Epithelial cell of proximal tubule (primary cell): Measurements from ENCODE around the gene MSMO1. TPM values are rescaled to one million over a fixed set of nuclear protein-coding genes. Genes with fewer than 3 reads are reported as not detected.

Experiments
- DNase-seq: peaks from one replicate; pipeline ENCODE4 v3.0.0-alpha.2; 2011; ENCODE audit warnings: low read depth
- H3K4me3 ChIP-seq: 2 replicates; pipeline ENCODE4 v1.5.1; 2011; ENCODE audit warnings: low read depth, mild to moderate bottlenecking, low read length
- total RNA-seq: library from RNA; depleted of rRNA; stranded (reverse); fragments of >200 nt; gene quantifications from 2 replicates; pipeline ENCODE4 v1.2.3, GENCODE V29; 2015
- TF ChIP-seq, protein P1 (sequence below): conservative IDR thresholded peaks from 2 replicates; pipeline ENCODE4 v1.5.1; 2012; ENCODE audit warnings: low read depth, mild to moderate bottlenecking, low read length

The MSMO1 gene
- total RNA-seq, 1 donor from 2014 or later, result 96.7 TPM

DNA sequence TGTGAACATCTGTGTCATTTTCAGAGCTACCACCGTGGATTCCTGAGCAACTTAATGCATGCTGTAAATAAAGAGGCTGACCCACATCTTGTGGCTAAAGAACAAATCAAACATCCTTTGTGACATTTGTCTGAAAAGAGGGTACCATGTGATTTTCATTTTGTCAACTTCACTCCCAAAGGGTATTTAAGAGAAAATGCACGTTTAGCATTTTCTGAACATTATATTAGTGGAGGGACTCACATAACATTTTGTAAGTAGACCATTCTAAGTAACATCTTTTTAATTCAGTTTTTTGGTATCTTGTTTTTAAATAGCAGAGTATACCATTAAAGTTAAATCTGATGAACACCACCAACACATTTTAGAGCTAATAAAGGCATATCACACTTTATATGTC lies 34.3 kb downstream of the MSMO1 start:
- H3K4me3 ChIP-seq, result no peak overlapping the region
- TF ChIP-seq, protein P1, sequence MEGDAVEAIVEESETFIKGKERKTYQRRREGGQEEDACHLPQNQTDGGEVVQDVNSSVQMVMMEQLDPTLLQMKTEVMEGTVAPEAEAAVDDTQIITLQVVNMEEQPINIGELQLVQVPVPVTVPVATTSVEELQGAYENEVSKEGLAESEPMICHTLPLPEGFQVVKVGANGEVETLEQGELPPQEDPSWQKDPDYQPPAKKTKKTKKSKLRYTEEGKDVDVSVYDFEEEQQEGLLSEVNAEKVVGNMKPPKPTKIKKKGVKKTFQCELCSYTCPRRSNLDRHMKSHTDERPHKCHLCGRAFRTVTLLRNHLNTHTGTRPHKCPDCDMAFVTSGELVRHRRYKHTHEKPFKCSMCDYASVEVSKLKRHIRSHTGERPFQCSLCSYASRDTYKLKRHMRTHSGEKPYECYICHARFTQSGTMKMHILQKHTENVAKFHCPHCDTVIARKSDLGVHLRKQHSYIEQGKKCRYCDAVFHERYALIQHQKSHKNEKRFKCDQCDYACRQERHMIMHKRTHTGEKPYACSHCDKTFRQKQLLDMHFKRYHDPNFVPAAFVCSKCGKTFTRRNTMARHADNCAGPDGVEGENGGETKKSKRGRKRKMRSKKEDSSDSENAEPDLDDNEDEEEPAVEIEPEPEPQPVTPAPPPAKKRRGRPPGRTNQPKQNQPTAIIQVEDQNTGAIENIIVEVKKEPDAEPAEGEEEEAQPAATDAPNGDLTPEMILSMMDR, result no peak

GRCh38 chr4:165364452-165365080 lies 37.1 kb downstream of the MSMO1 start:
- TF ChIP-seq, protein P1, result no peak
- H3K4me3 ChIP-seq, result no peak overlapping the region
- DNase-seq, result no peak

More for the DNA sequence above, 34.3 kb downstream of the MSMO1 start:
- no peak for DNase-seq

DNA sequence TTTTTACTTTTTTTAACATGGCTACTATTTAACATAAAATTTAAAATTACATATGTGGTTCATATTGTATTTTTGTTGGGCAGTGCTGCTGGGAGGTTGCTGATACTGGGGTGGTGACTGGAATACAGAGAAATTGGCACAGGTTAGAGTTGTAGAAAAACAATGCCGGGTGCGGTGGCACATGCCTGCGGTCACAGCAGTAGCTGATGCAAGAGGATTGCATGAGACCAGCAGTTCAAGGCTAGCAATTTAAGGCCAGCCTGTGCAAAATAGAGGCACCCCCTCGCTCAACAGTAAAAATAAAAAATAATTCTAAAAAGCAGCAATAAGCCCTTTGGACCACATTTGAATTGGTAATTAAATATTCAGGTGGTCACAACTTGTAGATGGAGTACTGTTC lies 39.6 kb downstream of the MSMO1 start:
- no peak overlapping the region for H3K4me3 ChIP-seq
- TF ChIP-seq, protein P1, result no peak
- no peak for DNase-seq

DNA sequence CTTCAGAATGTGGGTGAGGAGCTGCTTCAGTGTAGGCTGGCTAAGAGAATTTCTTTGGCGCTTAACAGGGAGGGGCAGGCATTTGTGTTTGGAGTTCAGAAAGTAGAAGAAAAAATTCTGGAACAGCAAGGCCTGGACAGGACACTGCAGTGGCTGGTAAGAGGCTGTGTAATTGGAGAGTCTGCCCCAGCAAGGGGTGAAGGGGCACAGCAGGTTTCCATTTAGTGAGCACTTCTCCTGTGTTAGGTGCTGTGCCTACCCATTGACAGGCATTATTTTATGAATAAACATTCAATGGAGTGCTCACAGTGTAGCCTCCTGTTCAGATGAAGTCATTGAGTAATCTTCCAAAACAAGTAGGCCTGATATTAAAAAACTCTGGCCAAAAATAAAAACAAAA lies 40.6 kb downstream of the MSMO1 start:
- no peak for DNase-seq
- H3K4me3 ChIP-seq, result no peak overlapping the region
- TF ChIP-seq, protein P1, result no peak

DNA sequence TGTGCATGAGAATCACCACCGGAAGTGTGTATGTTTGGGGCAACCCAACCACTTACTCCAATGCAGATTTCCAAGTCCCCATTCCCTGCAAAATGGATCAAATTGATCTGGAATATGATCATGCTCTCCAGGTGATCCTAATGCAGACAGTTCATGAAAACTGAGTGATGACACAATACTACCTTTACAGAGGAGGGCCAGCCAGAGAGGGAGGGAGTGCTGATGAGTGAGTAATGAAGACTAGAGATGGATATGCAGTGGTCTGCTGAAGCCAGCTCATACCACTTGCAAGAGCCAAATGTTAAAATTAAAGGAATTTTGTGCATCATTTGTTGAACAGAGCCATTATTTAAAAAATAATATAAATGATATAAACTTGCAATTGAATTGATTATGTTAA lies 41.1 kb downstream of the MSMO1 start:
- TF ChIP-seq, protein P1, result no peak
- no peak overlapping the region for H3K4me3 ChIP-seq
- DNase-seq, result no peak

- no peak for DNase-seq
- TF ChIP-seq, protein P1, result no peak
- H3K4me3 ChIP-seq, result no peak overlapping the region
These were observed 42.1 kb downstream of the MSMO1 start for GRCh38 chr4:165369522-165369921.

DNA sequence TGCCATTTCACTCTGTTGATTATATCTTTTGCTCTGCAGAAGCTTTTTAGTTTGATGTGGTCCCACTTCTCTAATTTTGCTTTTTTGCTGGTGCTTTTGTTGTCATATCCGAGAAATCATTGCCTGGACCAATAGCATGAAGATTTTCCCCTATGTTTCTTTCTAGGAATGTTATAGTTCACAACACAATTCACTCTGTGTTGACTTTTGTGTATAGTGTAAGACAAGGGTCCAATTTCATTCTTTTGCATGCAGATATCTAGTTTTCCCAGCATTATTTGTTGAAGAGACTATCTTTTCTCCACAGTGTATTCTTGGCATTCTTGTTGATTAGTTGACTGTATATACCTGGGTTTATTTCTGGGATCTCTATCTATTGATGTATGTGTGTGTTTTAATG lies 43.1 kb downstream of the MSMO1 start:
- TF ChIP-seq, protein P1, result no peak
- no peak overlapping the region for H3K4me3 ChIP-seq
- DNase-seq, result no peak
